Activated CD4-positive, alpha-beta T cell treated with anti-CD3 and anti-CD28 coated beads, Interleukin-2, amount 10 ng/mL, durations not matched to agents 7 days and 5 days (primary cell): ENCODE measurements around the gene AIMP2. TPM values are rescaled to one million over a fixed set of nuclear protein-coding genes. Genes with fewer than 3 reads are reported as not detected.

Experiments
- total RNA-seq, 2 experiments: library from RNA; stranded (reverse); gene quantifications; one replicate each; pipeline ENCODE4 v1.2.3, GENCODE V29; 2021

The AIMP2 gene
- total RNA-seq, 2 experiments from 2014 or later = 31.3 to 32.3 TPM

Other genes starting within 250 kb of the AIMP2 start
- 10 to 100 TPM; 37.1 to 41.5 TPM for gene RNF216, start 227.6 kb upstream of the AIMP2 start, total RNA-seq
- 1 to 10 TPM in 1 of 2 experiments, under 1 TPM in 1; 0.72 to 1.6 TPM for gene OCM, start 128.5 kb upstream of the AIMP2 start, total RNA-seq
- 100 to 1,000 TPM; 106 to 119 TPM for gene CCZ1, start 110.5 kb upstream of the AIMP2 start, total RNA-seq
- not detected for gene RSPH10B, start 38.6 kb upstream of the AIMP2 start, total RNA-seq
- gene PMS2, start 223 bp upstream of the AIMP2 start, total RNA-seq = 10 to 100 TPM; 24.0 to 24.6 TPM
- under 1 TPM in 1 of 2 experiments, not detected in 1; 0.22 TPM for gene ANKRD61, start 22.1 kb downstream of the AIMP2 start, total RNA-seq
- gene EIF2AK1, start 49.9 kb downstream of the AIMP2 start, total RNA-seq = 100 to 1,000 TPM in 1 of 2 experiments, 10 to 100 TPM in 1; 98.2 to 109 TPM
- 10 to 100 TPM; 15.5 to 17.0 TPM for gene USP42, start 95.7 kb downstream of the AIMP2 start, total RNA-seq